ENCODE data around the gene CD8B.
"Not testable (repeated sequence)": the region's sequence is repeated elsewhere in the genome, so short reads cannot be mapped to it uniquely, and the experiment has no call there.

CD8B gene

DNA sequence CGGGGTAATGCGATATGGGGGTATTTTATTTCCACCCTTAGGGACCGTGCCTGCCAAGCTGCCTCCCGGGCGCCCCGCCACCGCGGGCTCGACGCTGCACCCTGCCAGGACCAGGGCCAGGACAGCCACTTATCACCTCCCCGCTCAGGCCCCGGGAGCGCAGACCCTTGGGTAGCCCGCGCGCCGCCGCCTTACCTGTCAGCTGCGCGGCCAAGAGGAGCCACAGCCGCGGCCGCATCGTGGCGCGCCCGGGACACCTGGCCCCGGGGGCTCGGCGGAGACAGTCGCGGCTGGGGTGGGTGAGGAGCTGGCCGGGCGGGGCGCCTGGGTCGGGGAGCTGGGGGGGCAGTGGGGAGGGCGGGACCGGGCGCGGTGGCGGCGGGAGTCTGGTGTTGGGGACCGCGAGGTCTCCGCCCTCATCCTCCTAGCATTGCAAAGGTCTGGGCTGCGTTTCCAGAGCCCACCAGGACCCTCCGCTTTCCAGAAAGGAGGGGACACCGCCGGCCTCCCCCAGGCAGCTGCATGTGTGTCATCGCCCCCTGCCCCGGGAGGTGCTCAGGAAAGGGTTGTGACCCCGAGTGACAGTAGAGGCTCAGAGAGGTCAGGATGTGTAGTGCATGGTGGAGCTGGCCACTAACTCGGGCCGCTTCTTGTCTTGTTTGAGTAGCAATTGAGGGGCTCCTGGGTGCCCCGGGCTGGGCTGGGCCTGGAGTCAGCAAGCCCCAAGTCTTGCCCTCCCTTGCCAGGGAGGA is at the start of gene CD8B:
Gene CD8B (minus strand): TSS at position 259 of the 752 bp plus-strand sequence. CDS start 21 bp downstream, at position 238.
- DNase-seq (ENCODE audit: extremely low read depth, low read depth), result not testable (repeated sequence)

DNA sequence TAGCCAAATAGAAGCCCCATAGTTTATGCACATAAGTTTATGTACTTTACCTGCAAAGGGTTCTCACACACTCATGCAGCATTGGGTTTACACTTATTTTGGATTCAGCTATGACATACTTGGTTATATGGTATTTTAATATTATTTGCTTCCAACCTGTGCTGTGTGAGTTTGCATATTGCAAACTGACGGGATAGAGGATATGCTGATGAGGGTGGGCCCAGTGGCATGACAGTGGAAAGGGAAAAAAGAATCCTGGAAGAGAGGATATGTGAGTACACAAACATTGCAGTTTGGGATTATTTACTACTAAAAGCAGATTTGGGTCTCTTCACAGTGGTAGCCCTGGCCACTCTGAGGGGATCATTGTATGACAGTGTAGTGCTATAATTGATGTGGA is 44.2 kb upstream of the CD8B start:
- not testable (repeated sequence) for DNase-seq (ENCODE audit: extremely low read depth, low read depth)

DNA sequence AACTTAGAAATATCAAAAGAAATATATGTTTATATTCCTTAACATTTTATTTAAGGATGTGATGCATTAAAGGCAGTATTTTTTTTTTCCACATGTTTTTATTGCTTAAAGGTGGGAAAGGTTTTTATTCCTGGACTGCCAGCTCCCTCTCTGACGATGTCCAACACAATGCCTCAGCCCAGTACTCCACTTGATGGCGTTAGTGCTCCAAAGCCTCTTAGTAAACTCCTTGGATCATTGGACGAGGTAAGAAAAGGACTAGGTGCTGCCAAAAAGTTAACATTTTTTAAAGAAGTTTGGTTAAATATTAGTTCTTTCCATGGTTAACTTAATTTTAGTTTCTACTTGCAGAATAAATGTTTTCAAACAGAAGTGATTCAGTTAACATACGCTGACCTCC is 39.0 kb upstream of the CD8B start:
- TF ChIP-seq, protein P1, sequence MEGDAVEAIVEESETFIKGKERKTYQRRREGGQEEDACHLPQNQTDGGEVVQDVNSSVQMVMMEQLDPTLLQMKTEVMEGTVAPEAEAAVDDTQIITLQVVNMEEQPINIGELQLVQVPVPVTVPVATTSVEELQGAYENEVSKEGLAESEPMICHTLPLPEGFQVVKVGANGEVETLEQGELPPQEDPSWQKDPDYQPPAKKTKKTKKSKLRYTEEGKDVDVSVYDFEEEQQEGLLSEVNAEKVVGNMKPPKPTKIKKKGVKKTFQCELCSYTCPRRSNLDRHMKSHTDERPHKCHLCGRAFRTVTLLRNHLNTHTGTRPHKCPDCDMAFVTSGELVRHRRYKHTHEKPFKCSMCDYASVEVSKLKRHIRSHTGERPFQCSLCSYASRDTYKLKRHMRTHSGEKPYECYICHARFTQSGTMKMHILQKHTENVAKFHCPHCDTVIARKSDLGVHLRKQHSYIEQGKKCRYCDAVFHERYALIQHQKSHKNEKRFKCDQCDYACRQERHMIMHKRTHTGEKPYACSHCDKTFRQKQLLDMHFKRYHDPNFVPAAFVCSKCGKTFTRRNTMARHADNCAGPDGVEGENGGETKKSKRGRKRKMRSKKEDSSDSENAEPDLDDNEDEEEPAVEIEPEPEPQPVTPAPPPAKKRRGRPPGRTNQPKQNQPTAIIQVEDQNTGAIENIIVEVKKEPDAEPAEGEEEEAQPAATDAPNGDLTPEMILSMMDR (IDR thresholded peaks at IDR 0.05; ENCODE audit: low read depth, low read length), result peak; percentile 3
- not testable (repeated sequence) for DNase-seq (ENCODE audit: extremely low read depth, low read depth)

DNA sequence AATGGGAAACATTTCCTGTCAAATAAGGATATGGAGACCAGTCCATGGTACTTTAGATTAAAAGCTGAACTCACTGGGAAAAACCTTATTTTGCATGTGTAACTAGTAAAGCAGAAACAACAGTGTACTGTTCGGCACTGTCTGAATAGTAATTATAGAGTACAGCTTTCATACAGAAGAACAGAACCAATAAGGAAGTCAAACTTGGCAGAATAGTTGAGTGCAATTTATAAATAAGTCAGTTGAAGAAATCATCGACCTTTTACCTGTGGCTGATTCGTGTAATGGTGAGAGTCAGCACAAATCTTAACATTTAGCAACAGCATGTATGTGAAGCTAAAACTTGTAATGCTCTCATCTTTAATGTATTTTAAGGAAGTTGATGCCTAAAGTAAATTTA is 24.3 kb upstream of the CD8B start:
- DNase-seq (ENCODE audit: extremely low read depth, low read depth), result not testable (repeated sequence)

DNA sequence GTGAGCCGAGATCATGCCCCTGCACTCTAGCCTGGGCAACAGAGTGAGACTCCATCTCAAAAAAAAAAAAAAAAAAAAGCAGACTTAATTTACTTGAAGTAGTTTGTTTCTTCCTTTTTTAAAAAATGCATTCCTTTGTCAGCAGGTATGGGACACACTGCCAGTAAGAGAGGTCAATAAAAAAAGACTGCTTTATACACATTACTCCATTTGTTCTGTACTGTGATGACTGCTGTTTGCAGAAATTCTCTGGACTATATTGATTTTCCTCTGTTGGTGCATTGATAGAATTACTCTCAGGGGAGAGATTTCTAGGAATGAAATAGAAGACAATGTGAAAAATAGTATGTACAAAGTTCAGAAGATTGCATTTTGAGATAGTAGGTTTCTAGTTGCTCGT is 21.2 kb upstream of the CD8B start:
- DNase-seq (ENCODE audit: extremely low read depth, low read depth), result not testable (repeated sequence)

DNA sequence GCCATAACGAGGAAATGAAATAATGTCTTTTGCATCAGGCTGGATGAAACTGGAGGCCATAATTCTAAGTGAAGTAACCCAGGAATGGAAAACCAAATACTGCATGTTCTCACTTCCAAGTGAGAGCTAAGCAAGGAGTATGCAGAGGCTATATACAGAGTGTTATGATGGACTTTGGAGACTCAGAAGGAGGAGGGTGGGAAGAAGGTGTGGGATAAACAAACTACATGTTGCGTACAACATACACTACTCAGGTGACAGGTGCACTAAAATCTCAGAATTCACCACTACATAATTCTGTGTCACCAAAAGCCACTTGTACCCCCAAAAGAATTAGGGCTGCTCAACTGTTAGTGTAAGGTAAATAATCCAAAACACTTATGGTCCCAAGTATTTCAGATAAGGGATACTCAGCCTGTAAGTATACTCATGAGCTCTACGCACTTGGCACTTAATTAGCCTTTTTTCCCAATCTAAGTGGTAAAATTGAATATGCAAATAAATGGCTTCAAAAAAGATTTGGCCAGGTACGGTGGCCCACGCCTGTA is 20.5 kb upstream of the CD8B start:
- DNase-seq (ENCODE audit: extremely low read depth, low read depth), result not testable (repeated sequence)

DNA sequence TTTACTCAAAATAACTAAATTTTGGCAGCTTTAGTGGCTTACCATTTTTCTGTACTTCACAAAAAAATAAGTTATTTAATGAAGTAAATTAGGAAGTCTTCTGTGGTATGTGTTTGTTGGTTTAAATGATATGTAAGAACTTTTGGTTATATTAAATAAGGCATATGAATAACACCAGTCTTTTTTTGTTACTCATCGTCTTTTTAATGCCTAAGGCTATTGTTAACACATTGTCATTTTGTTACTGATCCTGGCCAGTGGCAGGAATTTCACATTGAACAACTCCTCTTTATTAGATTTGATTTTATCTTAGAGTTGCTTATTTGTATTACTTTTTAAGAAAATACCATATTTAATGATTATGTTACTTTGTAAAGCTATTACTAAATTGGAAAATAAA is 17.3 kb upstream of the CD8B start:
- DNase-seq (ENCODE audit: extremely low read depth, low read depth), result not testable (repeated sequence)

DNA sequence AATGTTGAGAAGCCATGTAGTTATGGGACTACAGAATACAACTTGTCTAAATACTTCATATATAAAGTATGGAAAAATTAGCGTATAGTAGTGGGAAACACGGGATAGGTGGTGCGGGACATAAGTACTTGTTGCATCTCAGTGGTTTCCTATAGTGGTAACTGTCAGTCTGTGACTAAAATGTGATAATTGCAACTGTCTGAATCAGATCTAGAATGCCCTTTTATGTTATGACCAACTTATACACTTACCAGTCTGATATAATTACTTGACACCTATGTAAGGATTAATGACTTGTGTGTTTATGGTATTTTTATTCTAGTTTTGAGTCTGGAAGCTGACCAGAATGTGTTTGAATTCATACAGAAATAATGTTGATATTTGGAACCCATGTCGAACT is 9.3 kb upstream of the CD8B start:
- DNase-seq (ENCODE audit: extremely low read depth, low read depth), result not testable (repeated sequence)

DNA sequence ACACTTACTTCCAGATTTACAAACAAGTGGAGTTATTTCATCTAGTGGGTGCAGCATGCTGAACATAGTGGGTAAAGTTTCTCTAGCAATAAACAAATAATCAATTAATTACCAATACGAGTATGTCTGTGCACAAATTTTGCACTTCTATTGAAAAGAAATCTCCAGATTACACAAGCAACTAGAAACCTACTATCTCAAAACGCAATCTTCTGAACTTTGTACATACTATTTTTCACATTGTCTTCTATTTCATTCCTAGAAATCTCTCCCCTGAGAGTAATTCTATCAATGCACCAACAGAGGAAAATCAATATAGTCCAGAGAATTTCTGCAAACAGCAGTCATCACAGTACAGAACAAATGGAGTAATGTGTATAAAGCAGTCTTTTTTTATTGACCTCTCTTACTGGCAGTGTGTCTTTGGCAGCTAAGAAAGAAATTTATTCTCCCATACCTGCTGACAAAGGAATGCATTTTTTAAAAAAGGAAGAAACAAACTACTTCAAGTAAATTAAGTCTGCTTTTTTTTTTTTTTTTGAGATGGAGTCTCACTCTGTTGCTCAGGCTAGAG is 7.3 kb upstream of the CD8B start:
- DNase-seq (ENCODE audit: extremely low read depth, low read depth), result not testable (repeated sequence)

DNA sequence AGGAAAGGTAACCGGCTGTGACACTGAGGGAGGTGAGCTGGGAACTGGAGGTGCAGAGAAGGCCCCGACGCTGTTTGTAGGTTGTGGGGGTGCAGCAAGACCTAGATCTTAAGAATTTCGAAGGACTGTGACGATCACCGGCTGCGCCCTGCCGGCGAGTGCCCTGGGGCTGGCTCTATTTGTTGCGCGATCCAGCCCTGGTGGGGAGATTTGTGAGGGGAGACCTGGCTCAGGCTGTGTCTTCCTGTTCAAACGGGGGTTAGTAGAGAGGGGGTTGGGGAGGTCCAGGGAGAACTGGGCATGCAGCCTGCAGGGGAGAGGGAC is 656 bp upstream of the CD8B start:
- not testable (repeated sequence) for DNase-seq (ENCODE audit: extremely low read depth, low read depth)

DNA sequence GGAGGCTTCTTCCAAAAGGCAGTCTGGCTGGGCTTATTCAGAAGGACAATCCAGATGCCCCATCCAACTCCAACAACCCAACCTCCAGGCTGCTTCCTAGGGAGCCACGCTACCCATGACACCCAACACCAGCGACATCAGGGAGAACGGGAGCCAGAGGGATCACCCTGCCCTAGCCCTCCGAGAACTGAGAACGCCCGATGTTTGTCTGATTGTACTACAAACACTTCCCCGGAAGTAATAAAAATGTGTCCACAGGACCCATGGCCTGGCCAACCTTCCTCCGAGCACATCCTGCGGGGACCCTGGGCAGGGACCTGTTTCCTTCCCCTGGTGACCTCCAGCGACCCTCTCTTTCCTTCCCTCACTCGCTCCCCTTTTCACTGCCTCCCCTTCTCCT is 511 bp downstream of the CD8B start:
- not testable (repeated sequence) for DNase-seq (ENCODE audit: extremely low read depth, low read depth)

DNA sequence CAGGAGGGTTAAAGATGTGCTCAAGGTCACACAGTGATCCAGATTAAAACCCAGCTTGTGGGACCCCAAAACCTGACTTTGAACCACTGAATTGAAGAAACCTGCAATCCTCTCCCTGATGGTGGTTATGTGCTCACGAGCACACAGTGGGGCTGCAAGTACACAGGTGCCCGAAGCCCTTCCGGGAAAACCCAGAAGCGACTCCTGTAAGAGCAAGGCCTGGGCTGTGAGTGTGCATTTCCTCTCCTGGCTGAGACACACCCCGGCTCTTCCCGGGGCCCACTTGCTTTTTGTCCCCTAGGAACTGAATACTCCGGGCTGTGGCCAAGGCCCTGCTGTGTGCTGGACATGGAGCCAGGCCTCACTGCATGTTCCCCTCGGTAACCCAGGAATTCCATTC is 1.1 kb downstream of the CD8B start:
- not testable (repeated sequence) for DNase-seq (ENCODE audit: extremely low read depth, low read depth)

DNA sequence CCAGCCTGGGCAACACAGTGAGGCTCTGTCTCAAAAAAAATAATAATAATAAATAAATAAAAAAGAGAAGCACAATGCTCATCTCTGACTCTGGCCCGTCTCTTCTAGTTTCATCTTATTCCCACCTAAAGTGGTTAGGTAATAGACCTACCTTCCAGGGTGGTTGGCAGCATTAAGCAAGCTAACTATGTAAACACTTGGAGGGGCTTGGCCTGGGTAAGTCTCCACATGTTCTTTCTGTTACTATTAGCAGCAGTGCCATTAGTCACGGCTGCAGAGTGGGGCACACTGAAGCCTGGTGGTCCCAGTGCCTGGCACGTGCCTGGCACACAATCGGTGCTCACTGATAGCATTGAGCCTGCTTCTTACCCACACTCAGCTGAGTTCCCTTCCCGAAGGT is 4.0 kb downstream of the CD8B start:
- not testable (repeated sequence) for DNase-seq (ENCODE audit: extremely low read depth, low read depth)

DNA sequence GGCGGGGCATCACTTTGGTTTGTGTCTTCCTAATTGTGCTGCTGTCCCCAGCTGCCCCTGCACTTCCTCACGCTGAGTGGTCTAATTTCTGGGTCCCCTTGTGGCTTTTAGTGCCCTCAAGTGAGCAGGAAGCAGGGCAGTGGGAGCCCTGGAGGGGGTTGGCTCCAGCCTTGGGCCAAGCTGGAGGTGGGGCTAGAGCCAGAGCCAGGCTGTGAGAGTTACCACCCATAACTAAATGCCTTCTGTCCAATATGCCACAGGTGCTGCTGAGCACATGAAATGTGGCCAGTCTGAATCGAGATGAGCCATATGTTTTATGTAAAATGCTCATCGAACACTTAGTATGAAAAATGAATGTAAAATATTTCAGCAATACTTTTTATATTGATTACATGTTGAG is 5.2 kb downstream of the CD8B start:
- DNase-seq (ENCODE audit: extremely low read depth, low read depth), result not testable (repeated sequence)

DNA sequence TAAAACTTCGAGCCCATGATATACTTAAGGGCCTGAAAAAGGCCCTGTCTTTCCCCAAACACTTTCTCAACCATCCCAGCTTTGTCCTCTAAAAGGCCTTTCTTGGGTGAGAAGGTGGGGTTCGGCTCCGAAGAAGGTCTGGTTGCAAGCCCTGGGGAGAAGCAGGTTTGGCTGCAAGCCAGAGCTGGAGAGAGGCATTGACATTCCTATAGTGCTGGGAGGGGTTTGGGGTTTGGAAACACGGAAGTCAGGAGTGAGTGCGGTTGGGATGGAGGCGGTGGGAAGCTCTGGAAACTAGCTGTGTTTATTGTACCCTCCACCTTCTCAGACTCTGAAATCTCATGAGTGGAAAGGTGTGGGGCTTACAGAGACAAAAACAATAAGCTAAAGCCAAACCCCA is 5.7 kb downstream of the CD8B start:
- not testable (repeated sequence) for DNase-seq (ENCODE audit: extremely low read depth, low read depth)

DNA sequence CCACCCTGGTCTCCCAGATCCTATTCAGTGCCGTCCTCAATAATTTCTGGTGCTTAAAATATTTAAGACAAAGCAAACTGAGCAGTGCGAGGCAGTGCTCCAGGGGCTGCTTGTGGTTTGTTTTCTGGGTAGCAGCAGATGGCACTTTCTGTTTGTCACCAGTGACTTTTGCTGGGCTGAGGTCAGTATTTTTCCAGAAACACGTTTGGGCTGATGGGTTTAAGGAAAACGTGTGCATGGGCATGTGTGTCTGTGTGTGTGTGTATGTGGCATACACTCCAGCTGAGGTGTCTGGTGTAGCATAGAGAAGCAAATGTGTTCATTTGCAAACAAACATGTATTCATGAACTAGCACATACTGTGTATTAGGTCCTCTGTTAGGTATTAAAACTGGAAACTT is 10.1 kb downstream of the CD8B start:
- DNase-seq (ENCODE audit: extremely low read depth, low read depth), result not testable (repeated sequence)

DNA sequence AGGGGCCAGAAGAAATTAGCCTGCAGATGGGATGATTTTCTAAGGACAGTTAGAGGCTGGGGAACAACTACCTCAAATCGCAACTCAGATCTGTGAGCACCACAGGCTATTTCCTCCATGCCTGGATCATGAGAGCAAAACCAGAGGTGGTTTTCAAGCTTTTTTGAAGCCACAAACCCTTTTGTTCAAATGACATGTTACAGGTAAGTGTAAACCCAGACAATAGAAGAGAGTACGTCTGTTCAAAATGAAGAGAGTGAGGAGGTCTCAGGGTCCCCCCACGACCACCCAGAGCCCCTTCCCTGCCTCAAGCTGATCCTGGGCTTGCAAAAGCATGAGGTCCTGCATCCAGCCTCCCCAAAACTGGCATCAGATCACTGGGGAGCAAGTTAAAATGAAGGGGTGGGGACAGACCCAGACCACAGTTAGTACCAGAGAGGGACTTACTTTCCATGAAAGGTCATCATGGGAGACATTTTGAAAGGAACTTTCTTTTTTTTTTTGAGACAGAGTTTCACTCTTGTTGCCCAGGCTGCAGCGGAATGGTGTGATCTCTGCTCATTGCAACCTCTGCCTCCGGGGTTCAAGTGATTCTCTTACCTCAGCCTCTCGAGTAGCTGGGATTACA is 19.0 kb downstream of the CD8B start:
- not testable (repeated sequence) for DNase-seq (ENCODE audit: extremely low read depth, low read depth)

DNA sequence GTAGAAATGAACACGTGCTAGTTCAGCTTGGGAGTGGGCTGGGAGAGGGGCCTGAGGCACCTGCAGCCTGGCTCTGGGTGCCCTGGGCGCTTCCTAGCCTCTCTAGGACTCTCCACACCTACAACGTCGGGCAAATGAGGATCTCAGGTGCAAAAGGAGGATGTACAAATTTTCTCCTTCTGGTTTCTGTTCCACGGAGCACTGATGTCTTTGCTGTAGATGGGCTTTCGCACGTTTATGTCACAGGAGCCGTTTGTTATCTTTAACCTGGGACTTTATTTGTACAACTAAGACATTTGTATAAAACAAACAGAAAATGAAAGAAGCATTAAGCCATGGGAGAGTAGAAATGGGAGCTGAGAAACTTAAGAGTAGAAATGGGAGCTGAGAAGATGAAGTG is 20.4 kb downstream of the CD8B start:
- not testable (repeated sequence) for DNase-seq (ENCODE audit: extremely low read depth, low read depth)

DNA sequence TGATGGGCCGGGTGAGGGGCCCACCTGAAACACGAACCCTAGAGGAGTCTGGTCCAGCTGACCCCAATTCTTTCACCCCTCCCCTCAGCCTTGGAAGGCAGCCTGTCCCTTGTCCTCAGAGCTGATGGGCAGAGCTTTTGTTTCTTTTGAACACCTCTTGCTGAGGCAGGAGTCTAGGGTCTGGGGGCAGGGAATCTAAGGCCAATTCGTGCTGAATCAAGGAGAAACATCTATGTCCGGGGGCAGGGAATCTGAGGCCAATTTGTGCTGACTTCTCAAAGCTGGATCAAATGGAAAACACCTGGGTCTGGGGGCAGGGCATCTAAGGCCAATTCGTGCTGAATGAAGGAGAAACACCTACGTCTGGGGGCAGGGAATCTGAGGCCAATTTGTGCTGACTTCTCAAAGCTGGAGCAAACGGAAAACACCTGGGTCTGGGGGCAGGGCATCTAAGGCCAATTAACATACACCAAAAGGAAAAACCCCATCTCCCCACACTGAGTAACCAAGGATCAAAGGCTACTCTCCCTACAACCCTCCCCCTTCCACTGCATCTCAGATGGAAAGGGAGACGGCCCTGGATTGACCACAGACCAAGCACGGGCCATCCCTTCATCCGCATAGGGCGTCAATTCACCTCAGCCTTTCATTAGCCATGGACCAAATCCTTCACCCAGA is 21.7 kb downstream of the CD8B start:
- not testable (repeated sequence) for DNase-seq (ENCODE audit: extremely low read depth, low read depth)

DNA sequence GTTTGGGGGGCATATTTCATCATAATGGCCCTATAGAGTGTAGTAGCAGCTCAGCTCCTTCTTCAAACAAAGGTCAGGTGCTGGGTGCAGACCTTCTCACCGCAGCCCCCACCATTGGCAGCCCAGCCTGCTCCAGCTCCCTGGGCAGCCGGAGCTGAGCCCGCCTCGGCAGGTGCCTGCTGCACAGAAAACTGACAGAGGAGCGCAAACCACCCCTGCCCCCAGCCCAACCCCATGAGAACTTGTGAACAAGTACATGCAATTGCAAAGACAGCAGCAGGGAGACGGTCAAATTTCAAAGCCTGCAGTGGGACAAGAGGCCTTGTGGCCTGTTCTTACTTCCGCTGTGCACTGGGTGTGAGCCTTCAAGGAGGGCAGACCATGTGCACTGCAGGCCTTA is 22.2 kb downstream of the CD8B start:
- not testable (repeated sequence) for DNase-seq (ENCODE audit: extremely low read depth, low read depth)
